NT2/D1 (cell line): ENCODE results near the gene AKR1E2.

ENCODE experiments used
- SUZ12 ChIP-seq: IDR thresholded peaks from 2 replicates; pipeline ENCODE4 v1.6.1; 2011; ENCODE audit not compliant: insufficient read length, insufficient read depth; ENCODE audit errors: extremely low read depth
- YY1 ChIP-seq: IDR thresholded peaks from 2 replicates; pipeline ENCODE4 v1.6.1; 2011; ENCODE audit not compliant: insufficient read length, insufficient read depth
- ZNF274 ChIP-seq: IDR thresholded peaks from 2 replicates; pipeline ENCODE4 v1.6.1; 2011; ENCODE audit warnings: mild to moderate bottlenecking, low read depth, low read length

DNA sequence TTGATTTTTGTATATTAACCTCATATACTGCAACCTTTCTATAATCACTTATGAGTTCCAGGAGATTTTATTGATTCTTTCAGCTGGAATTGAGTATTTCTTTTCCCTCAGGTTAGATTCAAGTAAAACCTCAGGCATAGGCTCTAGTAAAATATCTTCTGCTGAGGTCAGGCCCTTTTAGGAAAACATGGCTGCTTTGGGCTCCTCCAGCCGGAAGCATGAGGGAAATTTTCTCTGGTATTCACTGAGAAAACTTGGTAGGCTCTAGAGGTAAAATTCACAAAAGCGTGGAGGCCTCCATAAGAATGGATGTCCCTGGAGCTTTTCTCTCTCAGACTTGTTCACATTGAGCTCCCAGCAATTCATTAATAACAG lies 56.7 kb downstream of the AKR1E2 start:
- TF ChIP-seq YY1 (no peak), ZNF274 (no peak), SUZ12 (no peak)
